Subcutaneous adipose tissue (tissue), 4 donors: ENCODE measurements around the gene SMIM44. TPM values are rescaled to one million over a fixed set of nuclear protein-coding genes. Genes with fewer than 3 reads are reported as not detected.

Source experiments
- total RNA-seq, 4 donors: library from RNA; depleted of rRNA; stranded (reverse); fragments of >200 nt; gene quantifications; one replicate each; pipeline ENCODE4 v1.1.0, GENCODE V29; 2016
- TF ChIP-seq, protein P1 (sequence below): fragments of 450-650 bp; IDR thresholded peaks from one replicate; pipeline ENCODE4 v1.5.1; 2016; ENCODE audit warnings: low read depth, mild to moderate bottlenecking, control low read depth, antibody characterized with exemption, moderate library complexity

The SMIM44 gene
- total RNA-seq, 4 donors from 2014 or later: not detected

DNA sequence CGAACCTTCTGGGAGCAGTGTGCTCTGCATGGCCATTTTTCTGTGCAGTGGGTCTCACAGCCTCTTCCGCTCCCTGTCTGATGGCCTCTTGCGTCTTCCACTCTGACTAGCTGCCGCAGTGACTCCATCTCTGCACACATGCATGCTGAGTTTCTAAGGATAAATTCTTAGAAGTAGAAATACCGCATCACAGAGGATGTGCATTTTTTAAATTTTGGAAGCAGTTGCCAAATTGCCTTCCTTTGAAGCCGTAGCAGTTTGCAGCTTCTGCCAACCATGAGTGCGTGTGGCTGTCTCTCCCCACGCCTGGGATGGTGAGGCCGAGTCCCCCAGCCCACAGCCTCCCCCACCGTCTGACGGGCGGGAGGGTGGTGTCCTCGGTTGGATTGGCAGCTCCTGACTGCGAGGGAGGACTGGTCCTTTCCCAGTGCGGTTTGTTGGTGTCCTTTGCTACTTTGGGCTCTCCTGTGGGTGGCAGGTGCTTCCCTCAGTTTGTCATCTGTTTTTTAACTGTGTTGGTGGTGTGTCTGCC, 32.7 kb upstream of the SMIM44 start:
- TF ChIP-seq, protein P1, sequence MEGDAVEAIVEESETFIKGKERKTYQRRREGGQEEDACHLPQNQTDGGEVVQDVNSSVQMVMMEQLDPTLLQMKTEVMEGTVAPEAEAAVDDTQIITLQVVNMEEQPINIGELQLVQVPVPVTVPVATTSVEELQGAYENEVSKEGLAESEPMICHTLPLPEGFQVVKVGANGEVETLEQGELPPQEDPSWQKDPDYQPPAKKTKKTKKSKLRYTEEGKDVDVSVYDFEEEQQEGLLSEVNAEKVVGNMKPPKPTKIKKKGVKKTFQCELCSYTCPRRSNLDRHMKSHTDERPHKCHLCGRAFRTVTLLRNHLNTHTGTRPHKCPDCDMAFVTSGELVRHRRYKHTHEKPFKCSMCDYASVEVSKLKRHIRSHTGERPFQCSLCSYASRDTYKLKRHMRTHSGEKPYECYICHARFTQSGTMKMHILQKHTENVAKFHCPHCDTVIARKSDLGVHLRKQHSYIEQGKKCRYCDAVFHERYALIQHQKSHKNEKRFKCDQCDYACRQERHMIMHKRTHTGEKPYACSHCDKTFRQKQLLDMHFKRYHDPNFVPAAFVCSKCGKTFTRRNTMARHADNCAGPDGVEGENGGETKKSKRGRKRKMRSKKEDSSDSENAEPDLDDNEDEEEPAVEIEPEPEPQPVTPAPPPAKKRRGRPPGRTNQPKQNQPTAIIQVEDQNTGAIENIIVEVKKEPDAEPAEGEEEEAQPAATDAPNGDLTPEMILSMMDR: no peak

DNA sequence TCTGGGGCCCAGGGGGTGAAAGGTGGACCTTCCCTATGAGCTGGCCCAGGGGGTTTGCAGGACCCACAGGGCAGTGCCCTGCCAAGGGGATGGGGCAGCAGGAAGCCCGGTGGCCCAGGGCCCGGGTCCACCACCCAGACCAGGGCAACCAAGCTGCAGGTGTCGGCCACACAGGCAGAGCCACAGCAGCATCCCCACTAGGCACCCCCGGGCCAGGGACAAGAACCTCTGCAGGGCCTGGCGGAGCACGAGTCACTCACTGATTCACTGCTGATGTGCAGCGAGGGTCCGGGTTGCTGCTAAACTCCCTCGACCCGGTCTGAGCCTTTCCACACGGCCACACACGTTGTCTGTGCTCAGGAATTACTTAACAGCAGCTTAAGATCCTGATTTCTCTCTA, 31.7 kb upstream of the SMIM44 start:
- TF ChIP-seq, protein P1: no peak

DNA sequence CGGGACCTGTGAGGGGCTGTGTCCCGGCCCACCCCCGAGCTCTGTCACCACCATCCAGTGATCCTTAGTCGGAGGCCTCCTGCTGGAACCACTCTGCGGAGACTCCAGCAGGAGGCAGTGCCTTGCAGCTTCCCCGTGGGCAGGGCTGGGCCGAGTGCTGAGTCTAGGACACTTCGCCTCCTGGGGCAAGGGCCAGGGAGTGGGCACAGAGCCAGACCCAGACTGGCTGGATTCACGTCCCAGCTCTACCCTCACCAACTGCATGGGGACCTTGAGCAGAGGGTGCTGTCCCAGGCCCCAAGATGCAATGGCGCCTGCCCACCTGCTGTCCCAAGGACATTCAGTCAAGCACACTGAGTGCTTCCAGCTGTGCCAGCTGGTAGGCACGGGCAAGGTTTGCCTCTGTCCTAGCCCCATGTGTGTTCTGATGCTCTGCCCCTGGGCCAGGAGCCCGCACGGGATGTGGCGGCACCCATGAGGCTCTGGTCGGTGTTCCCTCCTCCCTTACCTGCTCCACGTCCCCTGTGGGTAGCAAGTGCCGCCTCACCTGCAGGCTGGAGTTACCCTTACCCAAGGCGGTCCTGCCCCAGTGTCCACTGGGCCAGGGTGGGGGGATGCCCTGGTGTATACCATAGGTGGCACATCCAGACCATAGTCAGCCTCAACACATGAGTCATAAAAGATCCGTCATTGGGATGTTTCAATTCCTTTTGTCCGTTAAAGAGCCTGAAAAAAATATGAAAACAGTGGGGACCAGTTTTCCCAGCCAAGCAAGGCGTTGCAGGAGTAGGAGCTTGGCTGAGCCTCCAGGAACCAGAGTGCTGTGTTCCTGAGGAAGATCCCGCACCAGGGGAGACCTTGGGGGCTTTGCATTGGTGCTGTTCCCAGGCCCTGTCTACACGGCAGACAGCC, 30.2 kb upstream of the SMIM44 start:
- TF ChIP-seq, protein P1: no peak

DNA sequence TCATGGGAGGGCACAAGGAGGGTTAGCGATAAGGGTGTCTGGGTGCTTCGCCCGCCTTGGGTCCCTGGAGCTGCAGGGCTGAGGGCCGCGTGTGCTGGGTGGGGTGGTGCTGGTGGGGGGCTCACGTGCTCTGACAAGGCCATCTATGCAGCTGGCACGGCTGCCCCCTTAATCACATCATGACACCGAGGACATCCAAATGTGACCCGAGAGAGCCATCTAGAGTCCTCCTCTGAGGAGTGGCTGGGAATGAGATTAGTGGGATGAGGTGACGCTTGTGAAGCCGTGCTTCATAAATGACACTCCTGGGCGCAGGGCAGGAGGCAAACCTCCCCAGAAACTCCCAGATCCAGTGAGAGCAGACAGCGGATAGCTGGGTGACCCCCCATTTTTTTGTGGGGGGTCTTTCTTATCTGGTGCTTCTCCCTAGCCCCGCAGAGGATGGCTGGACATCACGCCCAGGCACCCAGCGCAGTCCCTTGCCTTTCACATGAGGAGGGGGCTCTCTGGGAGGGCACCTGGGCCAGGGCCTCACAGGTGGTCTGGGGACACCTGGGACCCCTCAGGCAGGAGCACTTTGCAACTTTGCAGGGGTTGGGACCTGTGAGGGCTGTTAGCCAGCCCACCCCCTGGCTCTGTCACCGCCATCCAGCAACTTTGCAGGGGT, 29.5 kb upstream of the SMIM44 start:
- TF ChIP-seq, protein P1: no peak

DNA sequence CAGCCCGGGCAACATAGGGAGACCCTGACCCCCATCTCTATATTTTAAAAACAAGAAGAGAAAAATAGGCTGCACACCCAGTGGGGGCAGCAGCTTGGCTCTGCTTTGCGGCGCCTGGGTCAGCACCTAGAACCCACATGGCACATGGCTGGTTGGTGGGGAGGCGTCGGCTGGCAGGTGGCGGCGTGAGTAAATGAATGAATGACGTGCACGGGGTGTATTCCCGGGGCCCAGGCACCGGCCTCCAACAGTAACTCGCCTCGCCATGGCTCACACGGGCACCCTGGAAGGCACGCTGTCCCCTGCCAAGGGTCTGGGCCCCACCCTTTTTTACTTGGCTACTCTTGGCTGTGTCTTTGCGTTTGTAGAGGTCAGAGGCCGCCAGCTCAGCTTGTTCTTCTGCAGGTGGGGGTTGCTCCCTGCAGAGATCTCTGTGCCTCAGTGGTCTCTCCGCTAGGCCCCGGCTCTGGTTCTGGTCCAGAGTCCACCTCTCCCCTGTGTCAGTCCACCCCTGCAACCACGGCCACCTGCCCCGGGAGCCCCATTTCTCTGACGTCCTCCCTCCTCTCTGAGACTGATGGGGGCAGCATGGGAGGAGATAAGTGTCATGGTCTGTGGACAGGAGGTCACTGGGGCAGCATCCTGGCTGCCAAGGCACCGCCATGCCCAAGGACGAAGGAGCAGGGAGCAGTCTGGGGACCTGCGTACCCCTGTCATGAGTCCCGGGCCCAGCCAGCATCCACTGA, 28.4 kb upstream of the SMIM44 start:
- TF ChIP-seq, protein P1: no peak

DNA sequence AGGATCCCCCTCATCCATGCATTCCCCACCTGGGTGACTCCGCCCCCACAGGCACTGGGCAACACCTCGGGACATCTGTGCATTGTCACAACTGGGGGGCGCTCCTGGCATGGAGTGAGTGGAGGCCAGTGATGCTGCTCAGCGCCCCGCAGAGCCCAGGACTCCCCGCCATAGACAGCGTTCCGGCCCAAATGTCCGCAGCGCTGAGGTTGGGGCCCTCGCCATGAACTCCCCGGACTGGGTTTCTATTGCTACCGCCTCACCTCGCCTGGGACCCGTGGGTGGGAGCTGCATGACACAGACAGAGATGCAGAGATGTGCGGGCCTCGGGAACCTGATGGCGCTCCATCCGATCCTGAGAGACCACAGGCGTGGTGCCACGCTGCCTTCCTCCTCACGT, 27.5 kb upstream of the SMIM44 start:
- TF ChIP-seq, protein P1: no peak
